Heart left ventricle (tissue), 16 donors: Measurements from ENCODE around the gene KRT72. TPM values are rescaled to one million over a fixed set of nuclear protein-coding genes. Genes with fewer than 3 reads are reported as not detected.

Source experiments
- ATAC-seq, 4 donors: fragments of 200-7000 bp; cut with Tn5 transposase; one replicate each; pipeline ENCODE4 v1.9.1; 2020 to 2022; ENCODE audit warnings: moderate library complexity in 4 of 4, mild to moderate bottlenecking in 3 of 4, moderate number of reproducible peaks in 1 of 4
- DNase-seq, 5 donors: peaks; one replicate each; pipeline ENCODE4 v3.0.0-alpha.2; 2020
- H3K27ac ChIP-seq, 12 donors: fragments of 200-600 bp; sonication (generic) in 4 of 12; one replicate each; pipeline versions ENCODE4 v1.5.0 to v1.8.0; 2016 to 2022; ENCODE audit warnings: mild to moderate bottlenecking in 2 of 12
- H3K27me3 ChIP-seq, 9 donors: fragments of 200-600 bp; sonication (generic) in 2 of 9; one replicate each; pipeline versions ENCODE4 v1.5.1 to v1.8.0; 2016 to 2022; ENCODE audit warnings: mild to moderate bottlenecking in 3 of 9
- H3K36me3 ChIP-seq, 9 donors: fragments of 200-600 bp; sonication (generic) in 2 of 9; one replicate each; pipeline versions ENCODE4 v1.5.0 to v1.8.0; 2018 to 2022; ENCODE audit warnings: mild to moderate bottlenecking in 2 of 9
- H3K4me1 ChIP-seq, 12 donors: fragments of 200-600 bp; sonication (generic) in 4 of 12; one replicate each; pipeline versions ENCODE4 v1.5.0 to v1.8.0; 2016 to 2022; ENCODE audit warnings: mild to moderate bottlenecking in 3 of 12
- H3K4me3 ChIP-seq, 12 donors: fragments of 200-600 bp; sonication (generic) in 4 of 12; one replicate each; pipeline versions ENCODE4 v1.5.0 to v1.8.0; 2017 to 2022; ENCODE audit warnings: mild to moderate bottlenecking in 9 of 12, moderate library complexity in 4 of 12
- H3K9me3 ChIP-seq, 12 donors: fragments of 200-600 bp; sonication (generic) in 4 of 12; one replicate each; pipeline versions ENCODE4 v1.5.0 to v1.8.0; 2016 to 2022; ENCODE audit warnings: mild to moderate bottlenecking in 1 of 12
- CTCF ChIP-seq, 12 donors: fragments of 200-600 bp; sonication (generic) in 4 of 12; IDR thresholded peaks; one replicate each; pipeline versions ENCODE4 v1.5.0 to v1.8.0; 2018 to 2022; ENCODE audit warnings: antibody characterized with exemption in 12 of 12, mild to moderate bottlenecking in 5 of 12
- POLR2A ChIP-seq, 2 donors: fragments of 450-650 bp; IDR thresholded peaks; one replicate each; pipeline ENCODE4 v1.6.1; 2017; ENCODE audit warnings: antibody characterized with exemption in 2 of 2, mild to moderate bottlenecking in 2 of 2, moderate library complexity in 2 of 2
- WGBS, 4 donors: extraction: QIAGEN DNeasy Blood & Tissue Kit in 2 of 4; methylation state at CpG; one replicate each; pipeline versions ENCODE4 v1.1.5 to v1.1.7; 2013 to 2018; 5-methylcytosine and 5-hydroxymethylcytosine counted together
- intact Hi-C, 10 donors: fragments of 100-400 bp; cut with DNase I; formaldehyde crosslinking; loops; one replicate each; pipeline versions ENCODE4 v1.11.1 to v1.14.2; 2022
- polyA plus RNA-seq, 2 donors: library from polyadenylated mRNA; stranded (reverse); fragments of 200-250 nt; gene quantifications; one replicate each; pipeline ENCODE4 v1.2.3, GENCODE V29; 2013
- total RNA-seq, 9 donors: library from RNA; depleted of rRNA in 2 of 9; stranded (reverse); fragments of >200 nt in 2 of 9; fragmentation: NEBNext Ultra II Directional in 3 of 9; extraction: Animal tissue kit (Norgen Biotek cat#: 25700) in 3 of 9; gene quantifications; one replicate each; pipeline versions ENCODE4 v1.1.0 to v1.2.4, GENCODE V29; 2016 to 2023
- donor health status: ischemic (EF 13 %, LVEDD 7.1; RV severe dilation, severe dysfunction).
- donor health status: healthy with polysubstance abuse.
- donor health status: DM: no; HTN: yes; CAD: no.
- donor health status: DM: no; HTN: no; CAD: no.
- donor health status: ischemic (EF 25% LVEDD 6.9; RV normal size, moderate dysfunction).
- donor health status: ischemic (EF 25% LVEDD 5.7; RV mildly dilated, moderate dysfunction).
- donor health status: healthy.
- donor health status: DM: yes; HTN: yes; CAD: no.
- donor health status: ischemic (EF 35%, LVEDD 5.7; RV mildly dilated, moderate dysfunction).
- donor health status: nonischemic (EF 11% LVEDD 7.7; RV severe dilation, severe dysfunction).
- donor health status: DM: yes; HTN: yes; CAD: no.
- donor health status: PGD.
- donor health status: ischemic (EF 29% LVEDD 5.4; RV normal size, mild dysfunction).
- donor health status: nonischemic (EF 23%, LVEDD 6.1; RV moderate dilation, normal function).

Gene KRT72
- total and polyA plus RNA-seq, 11 donors, result not detected

- no peak for ATAC-seq
- 84 to 91% (median 86%) methylated on average over 3 of the region's 3 CpGs for WGBS, 4 donors
- Histone ChIP-seq H3K36me3 (no peaks in the 10 kb centered on the region), H3K4me1 (no peaks in the 10 kb centered on the region), H3K27me3 (peaks cover 0 to 21% (median 0%) of the 10 kb centered on the region in 9 donors), H3K27ac (no peak overlapping the region), H3K9me3 (no peaks in the 10 kb centered on the region), H3K4me3 (no peak overlapping the region)
- DNase-seq, result no peak
- TF ChIP-seq CTCF (IDR thresholded peaks at IDR 0.05) (no peak), POLR2A (IDR thresholded peaks at IDR 0.05) (no peak)
- intact Hi-C loops, result loop anchor here in 3 of 10 donors (5.0 to 10.0 kb wide), 2 partner anchors 201 to 204 kb away; no protein-coding TSS in a partner anchor
These were observed 22.8 kb downstream of the KRT72 start for GRCh38 chr12:52578469-52578868.

GRCh38 chr12:52577316-52577715 lies 23.9 kb downstream of the KRT72 start:
- Histone ChIP-seq H3K4me3 (no peak overlapping the region), H3K9me3 (no peaks in the 10 kb centered on the region), H3K4me1 (no peaks in the 10 kb centered on the region), H3K27ac (no peak overlapping the region), H3K36me3 (no peaks in the 10 kb centered on the region), H3K27me3 (peaks cover 0 to 24% (median 5%) of the 10 kb centered on the region in 9 donors)
- ATAC-seq (no peak), DNase-seq (no peak)
- 87 to 94% (median 93%) methylated on average over 8 of the region's 8 CpGs for WGBS, 4 donors
- intact Hi-C loops, result loop anchor here in 3 of 10 donors (5.0 to 10.0 kb wide), 2 partner anchors 200 to 203 kb away; no protein-coding TSS in a partner anchor
- TF ChIP-seq POLR2A (IDR thresholded peaks at IDR 0.05) (no peak), CTCF (IDR thresholded peaks at IDR 0.05) (no peak)

GRCh38 chr12:52575948-52576347 lies 25.3 kb downstream of the KRT72 start:
- TF ChIP-seq POLR2A (IDR thresholded peaks at IDR 0.05), result no peak
- no peak for TF ChIP-seq CTCF (IDR thresholded peaks at IDR 0.05)
- H3K36me3 ChIP-seq, result no peaks in the 10 kb centered on the region
- WGBS, 4 donors, result 88 to 96% (median 92%) methylated on average over 3 of the region's 3 CpGs
- peaks cover 0 to 35% (median 5%) of the 10 kb centered on the region in 9 donors for H3K27me3 ChIP-seq
- intact Hi-C loops, result loop anchor here in 3 of 10 donors (5.0 to 10.0 kb wide), 2 partner anchors 199 to 201 kb away; no protein-coding TSS in a partner anchor
- H3K27ac ChIP-seq, result no peak overlapping the region
- ATAC-seq, result no peak
- H3K9me3 ChIP-seq, result no peaks in the 10 kb centered on the region
- no peak overlapping the region for H3K4me3 ChIP-seq
- no peak for DNase-seq
- H3K4me1 ChIP-seq, result no peaks in the 10 kb centered on the region

DNA sequence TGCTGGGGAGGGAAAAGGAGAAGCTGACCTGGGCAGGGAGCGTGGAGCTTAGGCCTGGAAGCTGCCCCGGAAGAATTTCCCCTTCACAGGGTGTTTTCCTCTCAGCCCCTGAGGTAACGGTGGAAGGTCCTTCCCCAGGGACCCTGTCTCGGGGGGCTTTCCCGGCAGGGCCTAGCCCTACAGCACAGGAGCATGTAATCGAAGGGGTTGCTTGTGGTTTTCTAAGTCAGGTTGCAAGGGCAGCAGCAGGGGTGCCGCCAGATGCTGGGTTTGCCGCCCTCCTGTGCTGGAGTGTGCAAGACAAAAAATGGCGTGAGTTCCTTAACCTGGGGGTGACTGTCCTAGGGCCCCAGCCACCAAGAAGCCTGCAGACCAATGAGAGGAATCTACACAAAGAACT lies 26.0 kb downstream of the KRT72 start:
- H3K27me3 ChIP-seq, result peaks cover 0 to 34% (median 5%) of the 10 kb centered on the region in 9 donors
- no peaks in the 10 kb centered on the region for H3K36me3 ChIP-seq
- intact Hi-C loops, result loop anchor here in 3 of 10 donors (5.0 to 10.0 kb wide), 2 partner anchors 198 to 200 kb away; no protein-coding TSS in a partner anchor
- ATAC-seq, result no peak
- no peak for TF ChIP-seq POLR2A (IDR thresholded peaks at IDR 0.05)
- TF ChIP-seq CTCF (IDR thresholded peaks at IDR 0.05), result no peak
- H3K4me1 ChIP-seq, result no peaks in the 10 kb centered on the region
- WGBS, 4 donors, result 87 to 92% (median 91%) methylated on average over 7 to 9 of the region's 9 CpGs
- no peak overlapping the region for H3K27ac ChIP-seq
- no peak overlapping the region for H3K4me3 ChIP-seq
- DNase-seq, result no peak
- no peaks in the 10 kb centered on the region for H3K9me3 ChIP-seq
